Gastroesophageal sphincter (tissue), 3 donors: ENCODE measurements around the gene TRIO.

Source experiments
- EP300 ChIP-seq: sonication (generic); formaldehyde crosslinking; IDR thresholded peaks from one replicate; pipeline ENCODE4 v1.6.1; 2017; ENCODE audit warnings: antibody characterized with exemption, mild to moderate bottlenecking
- POLR2A ChIP-seq, 2 donors: fragments of 450-650 bp; IDR thresholded peaks; one replicate each; pipeline ENCODE4 v1.6.1; 2017; ENCODE audit warnings: antibody characterized with exemption in 2 of 2, mild to moderate bottlenecking in 2 of 2, moderate library complexity in 1 of 2
- TF ChIP-seq, protein P1 (sequence below), 4 experiments: fragments of 200-600 bp in 2 of 4; fragments of 450-650 bp in 2 of 4; sonication (generic) in 1 of 4; IDR thresholded peaks; one replicate each; pipeline ENCODE4 v1.5.1; 2017 to 2019; ENCODE audit warnings: antibody characterized with exemption in 4 of 4, mild to moderate bottlenecking in 2 of 4, moderate library complexity in 2 of 4

GRCh38 chr5:14171046-14171445 is 27.9 kb downstream of the TRIO start:
- TF ChIP-seq EP300 (no peak), POLR2A (IDR thresholded peaks at IDR 0.05) (no peak)
- TF ChIP-seq, protein P1, sequence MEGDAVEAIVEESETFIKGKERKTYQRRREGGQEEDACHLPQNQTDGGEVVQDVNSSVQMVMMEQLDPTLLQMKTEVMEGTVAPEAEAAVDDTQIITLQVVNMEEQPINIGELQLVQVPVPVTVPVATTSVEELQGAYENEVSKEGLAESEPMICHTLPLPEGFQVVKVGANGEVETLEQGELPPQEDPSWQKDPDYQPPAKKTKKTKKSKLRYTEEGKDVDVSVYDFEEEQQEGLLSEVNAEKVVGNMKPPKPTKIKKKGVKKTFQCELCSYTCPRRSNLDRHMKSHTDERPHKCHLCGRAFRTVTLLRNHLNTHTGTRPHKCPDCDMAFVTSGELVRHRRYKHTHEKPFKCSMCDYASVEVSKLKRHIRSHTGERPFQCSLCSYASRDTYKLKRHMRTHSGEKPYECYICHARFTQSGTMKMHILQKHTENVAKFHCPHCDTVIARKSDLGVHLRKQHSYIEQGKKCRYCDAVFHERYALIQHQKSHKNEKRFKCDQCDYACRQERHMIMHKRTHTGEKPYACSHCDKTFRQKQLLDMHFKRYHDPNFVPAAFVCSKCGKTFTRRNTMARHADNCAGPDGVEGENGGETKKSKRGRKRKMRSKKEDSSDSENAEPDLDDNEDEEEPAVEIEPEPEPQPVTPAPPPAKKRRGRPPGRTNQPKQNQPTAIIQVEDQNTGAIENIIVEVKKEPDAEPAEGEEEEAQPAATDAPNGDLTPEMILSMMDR (IDR thresholded peaks at IDR 0.05) = no peak
